ENCODE data around the gene SLC1A4.

GRCh38 chr2:64941801-64942200, 47.4 kb upstream of the SLC1A4 start:
- TF ChIP-seq, protein P1, sequence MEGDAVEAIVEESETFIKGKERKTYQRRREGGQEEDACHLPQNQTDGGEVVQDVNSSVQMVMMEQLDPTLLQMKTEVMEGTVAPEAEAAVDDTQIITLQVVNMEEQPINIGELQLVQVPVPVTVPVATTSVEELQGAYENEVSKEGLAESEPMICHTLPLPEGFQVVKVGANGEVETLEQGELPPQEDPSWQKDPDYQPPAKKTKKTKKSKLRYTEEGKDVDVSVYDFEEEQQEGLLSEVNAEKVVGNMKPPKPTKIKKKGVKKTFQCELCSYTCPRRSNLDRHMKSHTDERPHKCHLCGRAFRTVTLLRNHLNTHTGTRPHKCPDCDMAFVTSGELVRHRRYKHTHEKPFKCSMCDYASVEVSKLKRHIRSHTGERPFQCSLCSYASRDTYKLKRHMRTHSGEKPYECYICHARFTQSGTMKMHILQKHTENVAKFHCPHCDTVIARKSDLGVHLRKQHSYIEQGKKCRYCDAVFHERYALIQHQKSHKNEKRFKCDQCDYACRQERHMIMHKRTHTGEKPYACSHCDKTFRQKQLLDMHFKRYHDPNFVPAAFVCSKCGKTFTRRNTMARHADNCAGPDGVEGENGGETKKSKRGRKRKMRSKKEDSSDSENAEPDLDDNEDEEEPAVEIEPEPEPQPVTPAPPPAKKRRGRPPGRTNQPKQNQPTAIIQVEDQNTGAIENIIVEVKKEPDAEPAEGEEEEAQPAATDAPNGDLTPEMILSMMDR (IDR thresholded peaks at IDR 0.05) = no peak
- no peak for TF ChIP-seq POLR2A (IDR thresholded peaks at IDR 0.05)
- TF ChIP-seq POLR2AphosphoS5 (IDR thresholded peaks at IDR 0.05) = no peak

Data from sigmoid colon (tissue), 4 donors.